ENCODE measurements around the gene IL10RB. TPM values are rescaled to one million over a fixed set of nuclear protein-coding genes. Genes with fewer than 3 reads are reported as not detected.
A peak's percentile ranks its signal among the peaks of the same experiment; 100 is the strongest.

Gene IL10RB
- total and polyA plus RNA-seq, 2 of the 8 experiments (the other 6 are each of a cell fraction or from before 2014, with no cell fraction given) = 2.7 to 3.2 TPM

GRCh38 chr21:33324291-33325221, 58.4 kb downstream of the IL10RB start, which contains the start of gene IFNAR1:
Gene IFNAR1, plus strand, starts transcription at chr21:33324970. Its CDS starts 86 bp downstream, at chr21:33325056.
- POLR2A ChIA-PET (ENCODE audit: partially characterized antibody) = interaction anchor here (0.6 to 2.0 kb wide), 23 partner anchors 8 to 653 kb away, joined by 3 to 19 read pairs (median 4); partner anchors contain the start of genes IFNGR2, IL10RB and PAXBP1
- Histone ChIP-seq H3K27ac (ENCODE audit: low read depth, low read length) (peak within 1 kb of the TSS; percentile 68), H3K79me1 (ENCODE audit: low read depth, low read length) (0 out of 2 replicates have a peak, but pooled peaks cover 3% of the 10 kb centered on the region), H3K9ac (replicated peaks in 1 of 4; ENCODE audit: extremely low read depth in 1 of 4, low read depth in 3 of 4, low read length in 3 of 4) (peak within 1 kb of the TSS; percentile 79 to 87 (median 86)), H2BK12ac (ENCODE audit: low read depth, low read length) (peak within 1 kb of the TSS; percentile 75), H2AK5ac (ENCODE audit: low read depth, low read length) (no peak within 1 kb of the TSS), H4K8ac (ENCODE audit: extremely low read depth, insufficient read depth, low read length) (peak within 1 kb of the TSS; percentile 96), H3K23ac (ENCODE audit: insufficient read length) (no peak within 1 kb of the TSS), H3K4ac (replicated peaks; ENCODE audit: insufficient read length, low read depth, low read length) (peak within 1 kb of the TSS; percentile 91), H4K91ac (replicated peaks; ENCODE audit: insufficient read length, low read length) (peak within 1 kb of the TSS; percentile 99), H3K14ac (ENCODE audit: insufficient read length) (peak within 1 kb of the TSS; percentile 57), H2AFZ (ENCODE audit: low read length) (peak within 1 kb of the TSS; percentile 59; the same call in 1 of the 2 replicates), H3K4me2 (ENCODE audit: insufficient read depth in 1 of 2, low read depth in 2 of 2, low read length in 2 of 2) (peak within 1 kb of the TSS; percentile 65 to 93), H3K4me3 (ENCODE audit: extremely low read depth in 1 of 4, insufficient read depth in 2 of 4, low read depth in 3 of 4, low read length in 4 of 4) (peak within 1 kb of the TSS; percentile 67 to 94 (median 80)), H3K9me3 (ENCODE audit: insufficient read depth in 2 of 2, low read depth in 1 of 2, low read length in 1 of 2) (no peaks in the 10 kb centered on the region; a peak in 1 of 4 replicates), H4K5ac (ENCODE audit: insufficient read length, low read depth, low read length) (peak within 1 kb of the TSS; percentile 91), H4K20me1 (replicated peaks in 1 of 2; ENCODE audit: control insufficient read depth in 1 of 2, insufficient read depth in 2 of 2, low read length in 2 of 2) (no peaks in the 10 kb centered on the region), H3K18ac (ENCODE audit: extremely low read depth, low read length) (peak within 1 kb of the TSS; percentile 99), H3K27me3 (replicated peaks in 1 of 4; ENCODE audit: control insufficient read depth in 3 of 4, extremely low read depth in 1 of 4, insufficient read depth in 3 of 4, low read length in 3 of 4) (no peaks in the 10 kb centered on the region), H3K56ac (replicated peaks; ENCODE audit: insufficient read length, low read depth, low read length) (peak within 1 kb of the TSS; percentile 92), H3K4me1 (replicated peaks in 1 of 4; ENCODE audit: control insufficient read depth in 3 of 4, insufficient read depth in 4 of 4, low read length in 3 of 4) (0 out of 7 replicates have a peak, but pooled peaks cover 0 to 3% (median under 1%) of the 10 kb centered on the region in 4 experiments), H3K79me2 (ENCODE audit: control insufficient read depth in 1 of 2, insufficient read depth in 2 of 2, low read length in 2 of 2) (peaks cover 3 to 42% of the 10 kb centered on the region in 2 experiments), H2BK20ac (ENCODE audit: low read length) (no peak within 1 kb of the TSS; the same call in 1 of the 2 replicates), H2BK15ac (ENCODE audit: low read length) (no peak within 1 kb of the TSS; the same call in 1 of the 2 replicates), H2BK120ac (replicated peaks; ENCODE audit: low read depth, low read length) (peak within 1 kb of the TSS; percentile 47), H3K36me3 (ENCODE audit: control insufficient read depth in 2 of 4, insufficient read depth in 4 of 4, low read length in 3 of 4) (no peaks in the 10 kb centered on the region; a peak in 1 of 8 replicates), H2BK5ac (ENCODE audit: low read depth, low read length) (peak within 1 kb of the TSS; percentile 94), H3K23me2 (ENCODE audit: low read depth, low read length) (peaks cover 8% of the 10 kb centered on the region; the same call in 1 of the 2 replicates)
- 2% methylated on average over 73 of the region's 86 CpGs; no CpG with 5 or more reads in 1 of the 2 experiments for WGBS, 2 experiments (ENCODE audit: extremely low coverage in 1 of 2, insufficient coverage in 1 of 2, insufficient read length in 1 of 2, insufficient replicate concordance in 2 of 2, low coverage in 1 of 2, low lambda C conversion rate in 2 of 2, missing lambda C conversion rate in 1 of 2)
- FAIRE-seq (no peak), DNase-seq (ENCODE audit: low read depth in 1 of 2, low spot score in 2 of 2) (peak; percentile 91 to 96)
- CTCF ChIA-PET (ENCODE audit: partially characterized antibody) = interaction anchor here (0.9 to 1.1 kb wide), 3 partner anchors 37 to 99 kb away, joined by 3 read pairs; no protein-coding TSS in a partner anchor
- TF ChIP-seq HDAC6 (IDR thresholded peaks at IDR 0.05; ENCODE audit: low read depth, low read length) = no peak

Data from H1 (cell line).